Vagina (tissue), 2 donors: ENCODE measurements around the gene RTCA. TPM values are rescaled to one million over a fixed set of nuclear protein-coding genes. Genes with fewer than 3 reads are reported as not detected.
"Not testable (repeated sequence)": the region's sequence is repeated elsewhere in the genome, so short reads cannot be mapped to it uniquely, and the experiment has no call there.

Experiments
- DNase-seq, 2 donors: peaks; one replicate each; pipeline ENCODE4 v3.0.0-alpha.2; 2017; ENCODE audit errors: extremely low spot score in 2 of 2
- H3K27ac ChIP-seq: fragments of 200-600 bp; sonication (generic); one replicate; pipeline ENCODE4 v1.5.1; 2019
- H3K27me3 ChIP-seq: fragments of 200-600 bp; sonication (generic); one replicate; pipeline ENCODE4 v1.5.1; 2019
- H3K36me3 ChIP-seq, 2 donors: fragments of 200-600 bp; sonication (generic); one replicate each; pipeline ENCODE4 v1.5.1; 2017 to 2019
- H3K4me1 ChIP-seq: fragments of 200-600 bp; sonication (generic); one replicate; pipeline ENCODE4 v1.5.1; 2019
- H3K4me3 ChIP-seq, 2 donors: fragments of 200-600 bp; sonication (generic); 1 replicate in 1 of 2; 2 replicates in 1 of 2; pipeline ENCODE4 v1.5.1; 2016 to 2019
- H3K9me3 ChIP-seq: fragments of 200-600 bp; sonication (generic); one replicate; pipeline ENCODE4 v1.5.1; 2019
- POLR2A ChIP-seq, 2 donors: fragments of 450-650 bp; IDR thresholded peaks; one replicate each; pipeline ENCODE4 v1.6.1; 2017; ENCODE audit warnings: antibody characterized with exemption in 2 of 2, mild to moderate bottlenecking in 2 of 2, moderate library complexity in 2 of 2
- POLR2AphosphoS5 ChIP-seq, 2 donors: sonication (generic); formaldehyde crosslinking; IDR thresholded peaks; one replicate each; pipeline ENCODE4 v1.9.0; 2017; ENCODE audit warnings: antibody characterized with exemption in 2 of 2, mild to moderate bottlenecking in 2 of 2, low read depth in 1 of 2; ENCODE audit not compliant: insufficient read depth in 1 of 2
- intact Hi-C: fragments of 100-400 bp; cut with DNase I; formaldehyde crosslinking; loops from one replicate; pipeline ENCODE4 v1.15.1; 2023
- total RNA-seq: library from RNA; depleted of rRNA; stranded (reverse); fragments of >200 nt; gene quantifications from one replicate; pipeline ENCODE4 v1.2.3, GENCODE V29; 2016
- TF ChIP-seq, protein P1 (sequence below), 3 experiments: fragments of 450-650 bp in 2 of 3; fragments of 200-600 bp in 1 of 3; sonication (generic) in 1 of 3; IDR thresholded peaks; one replicate each; pipeline ENCODE4 v1.5.1; 2017 to 2019; ENCODE audit warnings: antibody characterized with exemption in 3 of 3, mild to moderate bottlenecking in 2 of 3, moderate library complexity in 2 of 3

The RTCA gene
- total RNA-seq, 1 donor from 2014 or later = 14.5 TPM

DNA sequence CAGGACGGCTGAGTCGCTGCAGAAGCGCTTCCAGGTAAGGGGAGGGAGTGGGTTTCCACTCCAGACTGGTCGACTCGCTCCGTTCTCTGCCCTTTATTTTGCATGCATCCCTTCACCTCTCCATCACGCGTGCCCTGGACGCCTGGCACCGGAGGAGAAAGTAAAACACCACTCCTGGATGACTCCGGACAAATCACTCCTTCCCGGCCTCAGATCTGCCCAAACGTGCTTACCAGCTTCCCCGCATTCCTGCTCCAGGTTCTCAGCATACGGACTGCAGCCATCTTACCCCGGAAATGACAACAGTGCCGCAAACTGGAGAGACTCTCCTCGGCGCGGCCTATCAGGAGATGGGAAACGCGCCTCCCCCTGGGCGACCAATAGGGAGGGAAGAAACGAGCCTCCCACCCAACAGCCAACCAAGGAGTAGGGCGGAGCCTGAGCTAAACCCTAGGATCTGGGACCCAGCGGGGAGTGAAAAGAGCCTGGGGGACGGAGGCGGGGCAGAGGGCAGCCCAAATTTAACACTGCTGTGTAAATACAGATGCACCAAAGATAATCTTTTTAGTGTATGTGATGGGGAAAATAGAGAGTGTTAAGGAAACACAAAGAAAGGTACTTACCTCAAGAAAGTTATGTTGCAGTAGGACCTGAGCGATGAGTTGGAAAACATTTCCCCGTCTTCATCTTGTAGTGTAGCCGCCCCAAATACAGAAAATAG lies 16.3 kb upstream of the RTCA start, which contains the start of gene DBT:
Gene DBT, minus strand, starts transcription at position 298 of the 721 bp plus-strand sequence. Its CDS starts 14 bp downstream, at position 284.
- intact Hi-C loops = no loop called here
- H3K36me3 ChIP-seq = no peaks in the 10 kb centered on the region
- no peaks in the 10 kb centered on the region for H3K27me3 ChIP-seq
- TF ChIP-seq POLR2AphosphoS5 (IDR thresholded peaks at IDR 0.05; ENCODE audit: insufficient read depth in 1 of 2, low read depth in 1 of 2) (peak; percentile 93), POLR2A (IDR thresholded peaks at IDR 0.05) (peak in 1 of 2 donors; percentile 49)
- TF ChIP-seq, protein P1, sequence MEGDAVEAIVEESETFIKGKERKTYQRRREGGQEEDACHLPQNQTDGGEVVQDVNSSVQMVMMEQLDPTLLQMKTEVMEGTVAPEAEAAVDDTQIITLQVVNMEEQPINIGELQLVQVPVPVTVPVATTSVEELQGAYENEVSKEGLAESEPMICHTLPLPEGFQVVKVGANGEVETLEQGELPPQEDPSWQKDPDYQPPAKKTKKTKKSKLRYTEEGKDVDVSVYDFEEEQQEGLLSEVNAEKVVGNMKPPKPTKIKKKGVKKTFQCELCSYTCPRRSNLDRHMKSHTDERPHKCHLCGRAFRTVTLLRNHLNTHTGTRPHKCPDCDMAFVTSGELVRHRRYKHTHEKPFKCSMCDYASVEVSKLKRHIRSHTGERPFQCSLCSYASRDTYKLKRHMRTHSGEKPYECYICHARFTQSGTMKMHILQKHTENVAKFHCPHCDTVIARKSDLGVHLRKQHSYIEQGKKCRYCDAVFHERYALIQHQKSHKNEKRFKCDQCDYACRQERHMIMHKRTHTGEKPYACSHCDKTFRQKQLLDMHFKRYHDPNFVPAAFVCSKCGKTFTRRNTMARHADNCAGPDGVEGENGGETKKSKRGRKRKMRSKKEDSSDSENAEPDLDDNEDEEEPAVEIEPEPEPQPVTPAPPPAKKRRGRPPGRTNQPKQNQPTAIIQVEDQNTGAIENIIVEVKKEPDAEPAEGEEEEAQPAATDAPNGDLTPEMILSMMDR (IDR thresholded peaks at IDR 0.05) = no peak
- H3K27ac ChIP-seq = peak within 1 kb of the TSS; percentile 82
- H3K4me3 ChIP-seq = peak within 1 kb of the TSS; percentile 90 to 94
- no peaks in the 10 kb centered on the region for H3K9me3 ChIP-seq
- DNase-seq = peak; percentile 97 to 99
- H3K4me1 ChIP-seq = peaks cover 19% of the 10 kb centered on the region

DNA sequence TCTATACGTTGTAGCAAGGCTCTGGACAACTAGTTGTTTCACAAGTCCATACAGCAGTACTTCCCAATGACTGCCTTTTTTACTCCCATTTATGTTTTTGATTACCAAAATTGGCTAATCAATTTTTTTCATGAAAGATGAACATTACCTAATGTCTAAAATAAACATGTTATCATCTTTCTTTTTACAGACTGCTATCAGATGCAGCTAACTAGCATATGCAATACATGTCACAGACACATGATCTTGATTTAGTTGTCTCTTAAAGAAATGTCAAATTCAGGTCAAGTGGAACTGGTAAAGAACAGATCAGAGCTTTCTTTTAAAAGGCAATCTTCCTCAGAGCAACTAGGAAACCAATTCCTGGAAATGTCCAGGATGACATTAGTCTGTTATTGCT lies 15.8 kb upstream of the RTCA start:
- DNase-seq = no peak
- Histone ChIP-seq H3K9me3 (no peaks in the 10 kb centered on the region), H3K4me3 (peak overlapping the region; percentile 90 to 94), H3K4me1 (peaks cover 19% of the 10 kb centered on the region), H3K36me3 (no peaks in the 10 kb centered on the region), H3K27me3 (no peaks in the 10 kb centered on the region), H3K27ac (peak overlapping the region; percentile 82)
- intact Hi-C loops = no loop called here
- TF ChIP-seq POLR2AphosphoS5 (IDR thresholded peaks at IDR 0.05; ENCODE audit: insufficient read depth in 1 of 2, low read depth in 1 of 2) (no peak), POLR2A (IDR thresholded peaks at IDR 0.05) (no peak)
- TF ChIP-seq, protein P1 (IDR thresholded peaks at IDR 0.05) = no peak

DNA sequence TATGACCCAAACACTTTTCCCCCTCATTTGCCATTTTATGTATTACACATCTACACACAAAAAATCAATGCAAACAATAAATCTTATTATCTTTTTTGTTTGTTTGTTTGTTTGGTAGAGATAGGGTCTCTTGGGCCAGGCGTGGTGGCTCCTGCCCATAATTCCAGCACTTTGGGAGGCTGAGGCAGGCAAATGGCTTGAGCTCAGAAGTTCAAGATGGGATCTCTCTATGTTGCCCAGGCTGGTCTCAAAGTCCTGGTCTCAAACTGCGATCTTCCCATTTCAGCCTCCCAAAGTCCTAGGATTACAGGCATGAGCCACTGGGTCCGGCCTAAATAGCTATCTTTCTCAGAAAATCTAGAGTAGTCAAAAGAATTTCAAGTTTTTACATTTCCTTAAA lies 15.2 kb upstream of the RTCA start:
- H3K4me3 ChIP-seq = no peak overlapping the region
- H3K27me3 ChIP-seq = no peaks in the 10 kb centered on the region
- TF ChIP-seq POLR2A (IDR thresholded peaks at IDR 0.05) = no peak
- TF ChIP-seq POLR2AphosphoS5 (IDR thresholded peaks at IDR 0.05; ENCODE audit: insufficient read depth in 1 of 2, low read depth in 1 of 2) = no peak
- TF ChIP-seq, protein P1 (IDR thresholded peaks at IDR 0.05) = no peak
- H3K9me3 ChIP-seq = no peaks in the 10 kb centered on the region
- no peak for DNase-seq
- H3K27ac ChIP-seq = peak overlapping the region; percentile 82
- intact Hi-C loops = no loop called here
- no peaks in the 10 kb centered on the region for H3K36me3 ChIP-seq
- peaks cover 19% of the 10 kb centered on the region for H3K4me1 ChIP-seq

DNA sequence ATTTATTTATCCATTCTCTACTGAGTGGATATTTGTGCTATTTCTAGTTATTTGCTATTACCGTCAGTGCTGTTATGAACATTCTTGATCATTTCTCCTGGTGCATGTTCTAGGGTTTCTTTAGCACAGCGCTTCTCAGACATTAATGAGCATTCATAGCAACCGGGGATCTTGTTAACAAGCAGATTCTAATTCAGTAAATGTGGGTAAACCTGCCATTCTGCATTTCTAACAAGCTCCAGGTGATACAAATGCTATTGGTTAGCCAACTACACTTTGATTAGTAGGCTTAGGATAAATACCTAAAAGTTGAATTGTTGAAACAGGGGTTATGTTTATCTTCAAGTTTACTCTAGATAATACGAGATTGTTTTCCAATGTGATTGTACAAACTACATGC lies 13.1 kb upstream of the RTCA start:
- intact Hi-C loops = no loop called here
- TF ChIP-seq POLR2AphosphoS5 (IDR thresholded peaks at IDR 0.05; ENCODE audit: insufficient read depth in 1 of 2, low read depth in 1 of 2) = no peak
- TF ChIP-seq, protein P1 (IDR thresholded peaks at IDR 0.05) = no peak
- no peak for TF ChIP-seq POLR2A (IDR thresholded peaks at IDR 0.05)
- Histone ChIP-seq H3K4me3 (no peak overlapping the region), H3K9me3 (no peaks in the 10 kb centered on the region), H3K27ac (no peak overlapping the region), H3K36me3 (no peaks in the 10 kb centered on the region), H3K27me3 (no peaks in the 10 kb centered on the region), H3K4me1 (peaks cover 19% of the 10 kb centered on the region)
- no peak for DNase-seq

DNA sequence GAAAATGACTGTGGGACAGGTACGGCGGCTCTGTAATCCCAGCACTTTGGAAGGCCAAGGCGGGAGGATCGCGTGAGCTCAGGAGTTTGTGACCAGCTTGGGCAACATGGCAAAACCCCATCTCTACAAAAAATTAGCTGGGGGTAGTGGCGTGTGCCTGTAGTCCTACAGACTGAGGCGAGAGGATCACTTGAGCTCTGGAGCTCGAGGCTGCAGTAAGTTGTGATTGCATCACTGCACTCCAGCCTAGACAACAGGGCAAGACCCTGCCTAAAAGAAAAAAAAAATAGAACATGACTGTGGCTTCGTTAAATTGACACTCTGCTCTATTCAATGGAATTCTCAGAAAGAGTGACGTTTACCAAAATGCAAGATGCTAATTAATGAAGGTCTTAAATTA lies 12.5 kb upstream of the RTCA start:
- H3K4me1 ChIP-seq = peaks cover 15% of the 10 kb centered on the region
- TF ChIP-seq POLR2AphosphoS5 (IDR thresholded peaks at IDR 0.05; ENCODE audit: insufficient read depth in 1 of 2, low read depth in 1 of 2) (no peak), POLR2A (IDR thresholded peaks at IDR 0.05) (no peak)
- TF ChIP-seq, protein P1 (IDR thresholded peaks at IDR 0.05) = no peak
- no peak for DNase-seq
- no peaks in the 10 kb centered on the region for H3K27me3 ChIP-seq
- H3K36me3 ChIP-seq = no peaks in the 10 kb centered on the region
- intact Hi-C loops = no loop called here
- H3K27ac ChIP-seq = no peak overlapping the region
- no peaks in the 10 kb centered on the region for H3K9me3 ChIP-seq
- no peak overlapping the region for H3K4me3 ChIP-seq

DNA sequence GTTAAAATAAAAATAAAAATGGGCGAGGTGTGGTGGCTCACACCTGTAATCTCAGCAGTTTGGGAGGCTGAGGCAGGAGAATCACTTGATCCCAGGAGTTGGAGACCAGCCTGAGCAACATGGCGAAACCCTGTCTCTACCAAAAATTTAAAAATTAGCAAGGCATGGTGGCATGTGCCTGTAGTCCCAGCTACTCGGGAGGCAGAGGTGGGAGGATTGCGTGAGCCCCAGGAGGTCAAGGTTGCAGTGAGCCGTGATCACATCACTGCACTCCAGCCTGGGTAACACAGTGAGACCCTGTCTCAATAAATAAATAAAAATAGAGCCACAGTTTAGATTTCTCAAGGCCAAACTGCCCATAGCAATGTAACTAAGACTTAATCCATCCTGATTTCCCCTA lies 9.7 kb upstream of the RTCA start:
- intact Hi-C loops, H3K4me3 ChIP-seq, H3K4me1 ChIP-seq, DNase-seq, H3K36me3 ChIP-seq, H3K9me3 ChIP-seq, H3K27me3 ChIP-seq, H3K27ac ChIP-seq: not testable (repeated sequence)

DNA sequence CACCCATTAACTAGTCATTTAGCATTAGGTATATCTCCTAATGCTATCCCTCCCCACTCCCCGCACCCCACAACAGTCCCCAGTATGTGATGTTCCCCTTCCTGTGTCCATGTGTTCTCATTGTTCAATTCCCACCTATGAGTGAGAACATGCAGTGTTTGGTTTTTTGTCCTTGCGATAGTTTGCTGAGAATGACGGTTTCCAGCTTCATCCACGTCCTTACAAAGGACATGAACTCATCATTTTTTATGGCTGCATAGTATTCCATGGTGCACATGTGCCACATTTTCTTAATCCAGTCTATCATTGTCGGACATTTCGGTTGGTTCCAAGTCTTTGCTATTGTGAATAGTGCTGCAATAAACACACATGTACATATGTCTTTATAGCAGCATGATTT lies 7.6 kb upstream of the RTCA start:
- H3K27me3 ChIP-seq, H3K9me3 ChIP-seq, H3K27ac ChIP-seq, H3K4me1 ChIP-seq, intact Hi-C loops, H3K36me3 ChIP-seq, H3K4me3 ChIP-seq, DNase-seq: not testable (repeated sequence)
